PC-9 (cell line): ENCODE data around the gene TMEM184C. TPM values are rescaled to one million over a fixed set of nuclear protein-coding genes. Genes with fewer than 3 reads are reported as not detected.

ENCODE experiments used
- BruUV-seq: library from RNA; stranded (reverse); fragments of 400-500 nt; replicated peaks from 2 replicates; lab custom pipeline; 2021; lab: Mats Ljungman, UMichigan
- CTCF ChIA-PET: fragments of 300-600 bp; sonication (Branson Sonifier 250); formaldehyde crosslinking; loops from one replicate; lab custom pipeline; 2022; ENCODE audit warnings: antibody characterized with exemption; lab: Charles Lee
- POLR2A ChIA-PET: fragments of 300-600 bp; sonication (Branson Sonifier 250); formaldehyde crosslinking; loops from one replicate; lab custom pipeline; 2022; ENCODE audit warnings: antibody characterized with exemption; ENCODE audit not compliant: unreplicated experiment; lab: Charles Lee
- DNase-seq, 2 experiments: peaks; one replicate each; pipeline versions ENCODE4 v3.0.0 to v3.0.0-alpha.2; 2015 to 2022; ENCODE audit warnings: mixed read lengths in 1 of 2
- H2AFZ ChIP-seq: fragments of 200-600 bp; sonication (generic); 2 replicates; pipeline ENCODE4 v1.8.1; 2017; ENCODE audit warnings: antibody characterized with exemption
- H3F3A ChIP-seq: fragments of 200-600 bp; sonication (generic); 2 replicates; pipeline ENCODE4 v1.8.1; 2017; ENCODE audit warnings: antibody characterized with exemption, mild to moderate bottlenecking, low read depth; ENCODE audit not compliant: insufficient read depth
- H3K27ac ChIP-seq: fragments of 200-600 bp; sonication (generic); 2 replicates; pipeline ENCODE4 v1.6.1; 2016; ENCODE audit warnings: mixed run types
- H3K27me3 ChIP-seq: fragments of 200-600 bp; sonication (generic); 2 replicates; pipeline ENCODE4 v1.6.1; 2016; ENCODE audit warnings: low read depth, mixed run types; ENCODE audit not compliant: insufficient read depth
- H3K36me3 ChIP-seq: fragments of 200-600 bp; sonication (generic); 2 replicates; pipeline ENCODE4 v1.6.1; 2016; ENCODE audit warnings: low read depth, mixed run types
- H3K4me1 ChIP-seq: fragments of 200-600 bp; sonication (generic); replicated peaks from 2 replicates; pipeline ENCODE4 v1.6.1; 2016; ENCODE audit warnings: mixed run types; ENCODE audit not compliant: insufficient read depth
- H3K4me2 ChIP-seq: fragments of 200-600 bp; sonication (generic); 2 replicates; pipeline ENCODE4 v1.6.1; 2017; ENCODE audit warnings: mixed run types
- H3K4me3 ChIP-seq: fragments of 200-600 bp; sonication (generic); 2 replicates; pipeline ENCODE4 v1.6.1; 2016; ENCODE audit warnings: mixed run types
- H3K79me2 ChIP-seq: fragments of 200-600 bp; sonication (generic); 2 replicates; pipeline ENCODE4 v1.6.1; 2017; ENCODE audit warnings: low read depth, mixed run types
- H3K9me2 ChIP-seq: fragments of 200-600 bp; sonication (generic); 2 replicates; pipeline ENCODE4 v1.8.1; 2017; ENCODE audit warnings: mild to moderate bottlenecking; ENCODE audit not compliant: insufficient read depth
- H3K9me3 ChIP-seq: fragments of 200-600 bp; sonication (generic); 2 replicates; pipeline ENCODE4 v1.8.1; 2016; ENCODE audit warnings: low read depth; ENCODE audit not compliant: insufficient read depth
- H4K20me1 ChIP-seq: fragments of 200-600 bp; sonication (generic); 2 replicates; pipeline ENCODE4 v1.8.1; 2017; ENCODE audit not compliant: insufficient read depth
- EZH2 ChIP-seq: fragments of 200-600 bp; sonication (generic); IDR thresholded peaks from 2 replicates; pipeline ENCODE4 v1.8.0; 2017; ENCODE audit warnings: antibody characterized with exemption, low read depth
- intact Hi-C: fragments of 100-400 bp; cut with micrococcal nuclease; formaldehyde crosslinking; loops from one replicate; pipeline ENCODE4 v1.10.0; 2022; ENCODE audit not compliant: unreplicated experiment
- total RNA-seq: library from RNA; stranded (reverse); gene quantifications from 2 replicates; pipeline ENCODE4 v1.2.3, GENCODE V29; 2021
- TF ChIP-seq, protein P1 (sequence below): fragments of 200-600 bp; sonication (generic); conservative IDR thresholded peaks from 2 replicates; pipeline ENCODE4 v1.6.1; 2017; ENCODE audit warnings: mixed run types, antibody characterized with exemption, mild to moderate bottlenecking, moderate library complexity

TMEM184C gene
- total RNA-seq, 1 experiment from 2014 or later, result 40.4 TPM

DNA sequence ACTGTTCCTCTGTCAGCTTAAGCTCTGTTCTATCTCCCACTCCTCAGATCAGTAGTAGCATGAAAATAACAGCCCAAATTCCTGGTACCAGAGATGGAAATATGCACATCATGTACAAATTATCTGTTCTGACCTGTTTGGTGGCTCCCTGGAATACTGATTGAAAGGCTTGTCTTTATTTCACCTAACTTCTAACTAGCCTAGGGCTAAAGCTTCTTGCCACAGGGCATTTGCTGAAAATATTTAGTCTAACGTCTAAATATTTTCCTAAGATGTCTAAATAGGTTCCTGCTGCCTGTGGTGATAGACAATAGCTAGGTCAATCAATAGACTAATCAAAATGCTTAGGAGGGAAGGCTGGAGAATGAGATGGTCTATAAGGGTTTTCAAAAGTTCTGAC is 79.7 kb downstream of the TMEM184C start:
- TF ChIP-seq, protein P1, sequence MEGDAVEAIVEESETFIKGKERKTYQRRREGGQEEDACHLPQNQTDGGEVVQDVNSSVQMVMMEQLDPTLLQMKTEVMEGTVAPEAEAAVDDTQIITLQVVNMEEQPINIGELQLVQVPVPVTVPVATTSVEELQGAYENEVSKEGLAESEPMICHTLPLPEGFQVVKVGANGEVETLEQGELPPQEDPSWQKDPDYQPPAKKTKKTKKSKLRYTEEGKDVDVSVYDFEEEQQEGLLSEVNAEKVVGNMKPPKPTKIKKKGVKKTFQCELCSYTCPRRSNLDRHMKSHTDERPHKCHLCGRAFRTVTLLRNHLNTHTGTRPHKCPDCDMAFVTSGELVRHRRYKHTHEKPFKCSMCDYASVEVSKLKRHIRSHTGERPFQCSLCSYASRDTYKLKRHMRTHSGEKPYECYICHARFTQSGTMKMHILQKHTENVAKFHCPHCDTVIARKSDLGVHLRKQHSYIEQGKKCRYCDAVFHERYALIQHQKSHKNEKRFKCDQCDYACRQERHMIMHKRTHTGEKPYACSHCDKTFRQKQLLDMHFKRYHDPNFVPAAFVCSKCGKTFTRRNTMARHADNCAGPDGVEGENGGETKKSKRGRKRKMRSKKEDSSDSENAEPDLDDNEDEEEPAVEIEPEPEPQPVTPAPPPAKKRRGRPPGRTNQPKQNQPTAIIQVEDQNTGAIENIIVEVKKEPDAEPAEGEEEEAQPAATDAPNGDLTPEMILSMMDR, result no peak
- no peak for TF ChIP-seq EZH2
- Histone ChIP-seq H3K4me1 (no peaks in the 10 kb centered on the region), H3K9me2 (no peaks in the 10 kb centered on the region), H3K9me3 (no peaks in the 10 kb centered on the region), H3K4me2 (no peak overlapping the region), H2AFZ (no peak overlapping the region), H3K27ac (no peak overlapping the region), H3F3A (no peaks in the 10 kb centered on the region), H3K36me3 (no peaks in the 10 kb centered on the region), H3K27me3 (no peaks in the 10 kb centered on the region), H3K79me2 (no peaks in the 10 kb centered on the region), H4K20me1 (no peaks in the 10 kb centered on the region), H3K4me3 (no peak overlapping the region)
- no peak for DNase-seq
- CTCF ChIA-PET, result no interaction called here
- BruUV-seq, result no TSS peak
- POLR2A ChIA-PET, result no interaction called here
- intact Hi-C loops, result no loop called here

DNA sequence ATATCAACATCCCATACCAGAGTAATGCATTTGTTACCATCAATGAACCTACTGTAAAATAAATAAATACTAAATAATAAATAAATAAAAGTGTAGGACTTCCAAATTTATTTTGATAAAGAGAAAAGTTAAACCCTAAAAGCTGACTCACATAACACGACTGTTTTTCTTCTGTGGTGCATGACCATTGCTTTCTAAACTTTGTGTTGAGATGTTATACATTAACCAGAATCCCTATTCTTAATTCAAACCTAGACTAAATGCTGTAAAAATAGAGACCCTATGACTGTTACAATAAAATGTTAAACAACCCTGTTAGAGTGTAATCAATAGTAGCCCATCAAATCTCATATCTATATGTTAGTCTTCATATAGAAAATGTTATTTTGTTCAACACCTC is 87.6 kb downstream of the TMEM184C start:
- no peak overlapping the region for H3K4me2 ChIP-seq
- H3K27me3 ChIP-seq, result no peaks in the 10 kb centered on the region
- no peaks in the 10 kb centered on the region for H3K9me3 ChIP-seq
- H3K4me1 ChIP-seq, result peaks cover 3% of the 10 kb centered on the region; the same call in 1 of the 2 replicates
- H3K4me3 ChIP-seq, result no peak overlapping the region
- no peaks in the 10 kb centered on the region for H3K79me2 ChIP-seq
- no peaks in the 10 kb centered on the region for H3K36me3 ChIP-seq
- BruUV-seq, result no TSS peak
- CTCF ChIA-PET, result no interaction called here
- POLR2A ChIA-PET, result no interaction called here
- no peak overlapping the region for H2AFZ ChIP-seq
- H3F3A ChIP-seq, result no peaks in the 10 kb centered on the region
- intact Hi-C loops, result no loop called here
- H3K27ac ChIP-seq, result no peak overlapping the region
- no peaks in the 10 kb centered on the region for H3K9me2 ChIP-seq
- DNase-seq, result no peak
- H4K20me1 ChIP-seq, result no peaks in the 10 kb centered on the region
- TF ChIP-seq, protein P1, result no peak
- no peak for TF ChIP-seq EZH2

DNA sequence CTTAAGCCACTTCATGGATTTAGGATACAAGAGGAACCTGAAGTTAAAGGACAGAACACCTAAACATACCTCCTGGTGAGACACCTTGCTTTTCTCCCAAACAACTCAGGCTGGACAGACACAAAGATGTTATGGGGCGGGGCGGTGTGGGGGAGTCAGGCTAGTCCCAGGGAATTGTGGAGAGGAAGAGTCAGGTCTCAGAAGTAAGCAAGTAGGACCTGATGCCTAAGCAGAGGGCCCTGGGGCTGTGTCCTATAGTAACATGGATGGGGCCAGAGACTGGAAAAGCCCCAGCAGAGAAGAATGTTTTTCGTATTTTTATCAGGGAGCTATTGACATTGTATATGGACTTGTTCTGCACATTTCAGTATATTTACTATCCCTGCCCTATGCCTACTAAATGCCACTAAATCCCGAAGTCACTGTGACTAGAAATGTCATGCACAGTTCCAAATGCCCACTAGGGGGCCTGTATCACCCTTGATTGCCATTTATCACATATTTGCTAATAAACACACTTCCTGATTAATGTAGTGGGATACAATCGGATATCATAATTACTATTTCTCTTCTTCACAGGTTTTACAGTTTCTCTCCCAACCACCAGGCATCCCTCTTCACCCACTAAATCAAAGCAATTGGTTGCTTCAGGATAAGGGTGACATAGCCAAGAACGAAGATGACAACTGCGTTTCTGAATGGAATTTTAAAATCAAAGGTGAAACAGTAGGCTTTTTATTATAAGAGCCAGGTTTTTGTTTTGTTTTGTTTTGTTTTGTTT is 90.9 kb downstream of the TMEM184C start:
- H3K4me3 ChIP-seq, result no peak overlapping the region
- no peaks in the 10 kb centered on the region for H3K9me3 ChIP-seq
- no peaks in the 10 kb centered on the region for H3F3A ChIP-seq
- BruUV-seq, result no TSS peak
- H3K9me2 ChIP-seq, result no peaks in the 10 kb centered on the region
- H3K79me2 ChIP-seq, result no peaks in the 10 kb centered on the region
- H3K4me2 ChIP-seq, result no peak overlapping the region
- ChIA-PET POLR2A (no interaction called here), CTCF (interaction anchor here (0.6 to 0.7 kb wide), 3 partner anchors 138 to 159 kb away, joined by 3 to 5 read pairs (median 5); no protein-coding TSS in a partner anchor)
- peaks cover 3% of the 10 kb centered on the region; the same call in 1 of the 2 replicates for H3K4me1 ChIP-seq
- H2AFZ ChIP-seq, result no peak overlapping the region
- no peaks in the 10 kb centered on the region for H3K27me3 ChIP-seq
- TF ChIP-seq EZH2, result no peak
- TF ChIP-seq, protein P1, result peak; percentile 88
- no peaks in the 10 kb centered on the region for H3K36me3 ChIP-seq
- no peak overlapping the region for H3K27ac ChIP-seq
- intact Hi-C loops, result loop anchor here (1.0 kb wide), 1 partner anchor 158 kb away; no protein-coding TSS in a partner anchor
- DNase-seq, result peak in 1 of 2 experiments; percentile 44
- H4K20me1 ChIP-seq, result no peaks in the 10 kb centered on the region
